Peyer's patch (tissue), 4 donors: ENCODE data around the gene PSRC1. TPM values are rescaled to one million over a fixed set of nuclear protein-coding genes. Genes with fewer than 3 reads are reported as not detected.

Experiments
- DNase-seq, 3 donors: peaks; one replicate each; pipeline ENCODE4 v3.0.0-alpha.2; 2017 to 2019
- H3K27ac ChIP-seq, 4 donors: fragments of 200-600 bp; sonication (generic); one replicate each; pipeline ENCODE4 v1.5.1; 2016 to 2019
- H3K27me3 ChIP-seq, 2 donors: fragments of 200-600 bp; sonication (generic); one replicate each; pipeline ENCODE4 v1.5.1; 2019
- H3K36me3 ChIP-seq, 3 donors: fragments of 200-600 bp; sonication (generic); one replicate each; pipeline ENCODE4 v1.5.1; 2016 to 2019
- H3K4me1 ChIP-seq, 4 donors: fragments of 200-600 bp; sonication (generic); one replicate each; pipeline ENCODE4 v1.5.1; 2016 to 2019
- H3K4me3 ChIP-seq, 4 donors: fragments of 200-600 bp; sonication (generic); 1 replicate in 3 of 4; 2 replicates in 1 of 4; pipeline ENCODE4 v1.5.1; 2016 to 2019; ENCODE audit warnings: mild to moderate bottlenecking in 1 of 4
- H3K9me3 ChIP-seq, 4 donors: fragments of 200-600 bp; sonication (generic); one replicate each; pipeline ENCODE4 v1.5.1; 2016 to 2019; ENCODE audit warnings: mild to moderate bottlenecking in 1 of 4
- CTCF ChIP-seq, 6 experiments: fragments of 450-650 bp in 4 of 6; fragments of 200-600 bp in 2 of 6; sonication (generic) in 1 of 6; IDR thresholded peaks; one replicate each; pipeline ENCODE4 v1.5.1; 2017 to 2019; ENCODE audit warnings: antibody characterized with exemption in 6 of 6, mild to moderate bottlenecking in 3 of 6, moderate library complexity in 1 of 6
- POLR2A ChIP-seq, 2 donors: fragments of 450-650 bp; IDR thresholded peaks; one replicate each; pipeline ENCODE4 v1.5.1; 2017; ENCODE audit warnings: antibody characterized with exemption in 2 of 2, mild to moderate bottlenecking in 2 of 2, moderate library complexity in 2 of 2
- total RNA-seq, 4 donors: library from RNA; depleted of rRNA; stranded (reverse); fragments of >200 nt; gene quantifications; one replicate each; pipeline ENCODE4 v1.1.0, GENCODE V29; 2016

The PSRC1 gene
- total RNA-seq, 4 donors from 2014 or later: 3.5 to 8.3 (median 4.5) TPM

- Histone ChIP-seq H3K36me3 (no peaks in the 10 kb centered on the region), H3K27me3 (no peaks in the 10 kb centered on the region), H3K9me3 (no peaks in the 10 kb centered on the region), H3K4me3 (no peak overlapping the region), H3K4me1 (peaks cover 0 to 5% (median 0%) of the 10 kb centered on the region in 4 donors), H3K27ac (no peak overlapping the region)
- TF ChIP-seq CTCF (IDR thresholded peaks at IDR 0.05) (no peak), POLR2A (IDR thresholded peaks at IDR 0.05) (no peak)
- no peak for DNase-seq
These were observed 21.4 kb downstream of the PSRC1 start for GRCh38 chr1:109261578-109261977.

GRCh38 chr1:109261006-109261405 lies 21.9 kb downstream of the PSRC1 start:
- Histone ChIP-seq H3K9me3 (no peaks in the 10 kb centered on the region), H3K27ac (no peak overlapping the region), H3K36me3 (no peaks in the 10 kb centered on the region), H3K27me3 (no peaks in the 10 kb centered on the region), H3K4me3 (no peak overlapping the region), H3K4me1 (peaks cover 0 to 5% (median 0%) of the 10 kb centered on the region in 4 donors)
- DNase-seq: no peak
- TF ChIP-seq CTCF (IDR thresholded peaks at IDR 0.05) (no peak), POLR2A (IDR thresholded peaks at IDR 0.05) (no peak)

GRCh38 chr1:109259674-109260557 lies 23.0 kb downstream of the PSRC1 start:
- H3K4me3 ChIP-seq: no peak overlapping the region
- DNase-seq: no peak
- TF ChIP-seq CTCF (IDR thresholded peaks at IDR 0.05) (no peak), POLR2A (IDR thresholded peaks at IDR 0.05) (no peak)
- no peaks in the 10 kb centered on the region for H3K9me3 ChIP-seq
- H3K27me3 ChIP-seq: no peaks in the 10 kb centered on the region
- peaks cover 0 to 11% (median 0%) of the 10 kb centered on the region in 4 donors for H3K4me1 ChIP-seq
- H3K27ac ChIP-seq: no peak overlapping the region
- no peaks in the 10 kb centered on the region for H3K36me3 ChIP-seq

GRCh38 chr1:109258481-109259466 lies 24.2 kb downstream of the PSRC1 start:
- Histone ChIP-seq H3K4me1 (peaks cover 0 to 19% (median 0%) of the 10 kb centered on the region in 4 donors), H3K27me3 (no peaks in the 10 kb centered on the region), H3K36me3 (no peaks in the 10 kb centered on the region), H3K4me3 (no peak overlapping the region), H3K9me3 (no peaks in the 10 kb centered on the region), H3K27ac (no peak overlapping the region)
- no peak for TF ChIP-seq POLR2A (IDR thresholded peaks at IDR 0.05)
- no peak for TF ChIP-seq CTCF (IDR thresholded peaks at IDR 0.05)
- no peak for DNase-seq

- TF ChIP-seq CTCF (IDR thresholded peaks at IDR 0.05) (no peak), POLR2A (IDR thresholded peaks at IDR 0.05) (no peak)
- Histone ChIP-seq H3K4me3 (no peak overlapping the region), H3K27ac (no peak overlapping the region), H3K9me3 (no peaks in the 10 kb centered on the region), H3K36me3 (no peaks in the 10 kb centered on the region), H3K4me1 (peaks cover 0 to 20% (median 0%) of the 10 kb centered on the region in 4 donors), H3K27me3 (no peaks in the 10 kb centered on the region)
- DNase-seq: no peak
These were observed 25.1 kb downstream of the PSRC1 start for GRCh38 chr1:109257682-109258421.
